Measurements from ENCODE around the gene BAIAP2L2.

DNA sequence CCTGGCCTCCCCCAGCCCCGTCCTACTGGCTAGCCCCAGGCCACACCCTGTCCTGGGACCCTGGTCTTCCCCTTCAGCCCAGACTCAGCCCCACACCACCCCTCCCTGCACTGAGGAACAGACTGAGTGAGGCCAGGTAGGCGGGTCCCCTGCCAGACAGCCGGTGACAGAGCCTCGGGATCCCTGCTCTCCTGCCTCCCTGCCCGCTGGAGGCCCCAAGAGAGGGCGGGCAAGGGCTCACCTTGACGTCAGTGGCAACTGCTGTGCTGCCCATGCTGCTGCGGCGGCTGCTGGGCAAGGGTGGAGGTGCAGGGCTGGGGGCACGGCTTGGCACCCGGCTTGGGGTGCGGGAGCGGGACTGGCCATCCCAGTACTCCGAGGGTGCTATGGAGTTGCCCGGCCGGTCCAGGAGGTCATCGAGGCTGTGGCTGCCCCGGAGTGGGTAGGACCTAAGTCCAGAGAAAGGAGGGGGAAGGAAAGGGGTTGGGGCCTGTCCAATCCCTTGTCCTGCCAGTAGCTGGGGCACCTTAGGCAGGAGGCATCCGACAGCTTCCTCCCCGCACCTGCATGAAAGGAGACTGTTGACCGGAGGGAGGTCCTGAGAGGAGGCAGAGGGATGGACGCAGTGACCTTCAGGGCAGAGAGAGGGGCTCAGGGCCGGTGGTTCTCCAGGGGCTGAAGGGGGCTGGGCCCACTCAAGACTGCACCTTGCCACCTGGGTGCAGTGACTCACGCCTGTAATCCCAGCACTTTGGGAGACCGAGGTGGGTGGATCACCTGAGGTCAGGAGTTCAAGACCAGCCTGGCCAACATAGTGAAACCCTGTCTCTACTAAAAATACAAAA lies 24.3 kb downstream of the BAIAP2L2 start:
- no peak for TF ChIP-seq EZH2 (IDR thresholded peaks at IDR 0.05; ENCODE audit: borderline replicate concordance, insufficient read depth, low read depth, low read length, poor library complexity, severe bottlenecking)
- TF ChIP-seq, protein P1, sequence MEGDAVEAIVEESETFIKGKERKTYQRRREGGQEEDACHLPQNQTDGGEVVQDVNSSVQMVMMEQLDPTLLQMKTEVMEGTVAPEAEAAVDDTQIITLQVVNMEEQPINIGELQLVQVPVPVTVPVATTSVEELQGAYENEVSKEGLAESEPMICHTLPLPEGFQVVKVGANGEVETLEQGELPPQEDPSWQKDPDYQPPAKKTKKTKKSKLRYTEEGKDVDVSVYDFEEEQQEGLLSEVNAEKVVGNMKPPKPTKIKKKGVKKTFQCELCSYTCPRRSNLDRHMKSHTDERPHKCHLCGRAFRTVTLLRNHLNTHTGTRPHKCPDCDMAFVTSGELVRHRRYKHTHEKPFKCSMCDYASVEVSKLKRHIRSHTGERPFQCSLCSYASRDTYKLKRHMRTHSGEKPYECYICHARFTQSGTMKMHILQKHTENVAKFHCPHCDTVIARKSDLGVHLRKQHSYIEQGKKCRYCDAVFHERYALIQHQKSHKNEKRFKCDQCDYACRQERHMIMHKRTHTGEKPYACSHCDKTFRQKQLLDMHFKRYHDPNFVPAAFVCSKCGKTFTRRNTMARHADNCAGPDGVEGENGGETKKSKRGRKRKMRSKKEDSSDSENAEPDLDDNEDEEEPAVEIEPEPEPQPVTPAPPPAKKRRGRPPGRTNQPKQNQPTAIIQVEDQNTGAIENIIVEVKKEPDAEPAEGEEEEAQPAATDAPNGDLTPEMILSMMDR (IDR thresholded peaks at IDR 0.05): no peak

Measured in B cell (primary cell).